Dermis blood vessel endothelial cell (primary cell): Measurements from ENCODE around the gene CABP7. TPM values are rescaled to one million over a fixed set of nuclear protein-coding genes. Genes with fewer than 3 reads are reported as not detected.

ENCODE experiments used
- DNase-seq: peaks from one replicate; pipeline ENCODE4 v3.0.0; 2010
- total RNA-seq: library from RNA; depleted of rRNA; stranded (reverse); fragments of >200 nt; gene quantifications from 2 replicates; pipeline ENCODE4 v1.2.3, GENCODE V29; 2014

The CABP7 gene
- total RNA-seq, 1 donor from 2014 or later, result not detected

DNA sequence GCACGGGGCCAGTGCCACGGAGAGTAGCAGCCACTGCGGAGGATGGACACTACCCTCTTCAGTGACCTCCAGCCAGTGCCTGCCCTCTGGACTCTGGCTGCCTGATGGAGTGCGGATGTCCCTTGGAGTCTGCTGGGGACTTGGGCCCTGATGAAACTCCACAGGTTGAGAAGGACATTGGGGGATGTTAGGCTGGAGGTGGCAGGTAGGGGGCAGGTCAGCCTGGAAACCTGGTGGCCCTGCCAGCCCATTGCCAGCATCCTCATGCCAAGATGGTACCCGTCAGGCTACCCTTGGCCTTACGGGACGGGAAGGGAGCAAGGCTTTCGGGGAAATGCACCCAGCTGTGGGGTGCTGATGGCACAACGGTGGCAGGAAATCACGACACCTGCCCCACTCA, 4.0 kb downstream of the CABP7 start:
- DNase-seq, result no peak

DNA sequence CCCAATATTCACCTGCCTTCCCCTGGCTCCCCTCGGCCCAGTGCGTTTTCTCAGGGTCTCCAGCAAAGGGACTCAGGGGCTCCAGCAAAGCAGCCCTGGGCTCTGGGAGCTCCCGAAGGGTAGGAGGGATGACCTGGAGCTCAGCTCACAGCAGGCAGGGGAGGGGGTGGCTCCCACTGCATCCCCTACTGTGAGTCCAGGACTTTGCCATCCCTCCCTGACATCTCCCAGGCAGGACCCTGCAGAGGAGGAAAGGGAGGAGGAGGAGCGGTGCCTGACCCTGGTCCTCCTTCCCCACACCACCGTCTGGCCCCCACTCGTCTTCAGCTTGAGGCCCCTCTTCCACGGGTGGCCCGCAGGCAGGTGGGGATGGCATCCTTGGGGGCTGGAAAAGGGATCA, 5.0 kb downstream of the CABP7 start:
- no peak for DNase-seq

DNA sequence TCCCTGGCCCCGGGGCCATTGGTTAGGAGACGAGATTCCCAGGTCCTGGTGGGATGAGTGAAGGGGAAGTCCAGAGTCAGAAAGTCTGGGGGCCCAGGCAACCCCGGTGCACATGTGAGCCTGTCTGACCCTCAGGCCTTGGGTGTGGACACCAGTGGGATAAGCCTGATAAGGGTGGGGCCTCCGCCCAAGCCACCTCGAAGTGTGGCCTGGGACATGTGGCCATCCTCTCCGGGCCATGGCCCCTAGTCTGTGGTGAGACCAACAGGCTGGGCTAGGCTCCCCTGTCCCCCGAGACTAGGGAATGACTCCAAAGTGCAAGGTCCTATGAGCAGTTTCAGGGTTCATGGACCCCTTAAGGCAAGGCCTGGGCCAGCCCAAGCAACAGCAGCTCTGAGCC, 6.3 kb downstream of the CABP7 start:
- no peak for DNase-seq

DNA sequence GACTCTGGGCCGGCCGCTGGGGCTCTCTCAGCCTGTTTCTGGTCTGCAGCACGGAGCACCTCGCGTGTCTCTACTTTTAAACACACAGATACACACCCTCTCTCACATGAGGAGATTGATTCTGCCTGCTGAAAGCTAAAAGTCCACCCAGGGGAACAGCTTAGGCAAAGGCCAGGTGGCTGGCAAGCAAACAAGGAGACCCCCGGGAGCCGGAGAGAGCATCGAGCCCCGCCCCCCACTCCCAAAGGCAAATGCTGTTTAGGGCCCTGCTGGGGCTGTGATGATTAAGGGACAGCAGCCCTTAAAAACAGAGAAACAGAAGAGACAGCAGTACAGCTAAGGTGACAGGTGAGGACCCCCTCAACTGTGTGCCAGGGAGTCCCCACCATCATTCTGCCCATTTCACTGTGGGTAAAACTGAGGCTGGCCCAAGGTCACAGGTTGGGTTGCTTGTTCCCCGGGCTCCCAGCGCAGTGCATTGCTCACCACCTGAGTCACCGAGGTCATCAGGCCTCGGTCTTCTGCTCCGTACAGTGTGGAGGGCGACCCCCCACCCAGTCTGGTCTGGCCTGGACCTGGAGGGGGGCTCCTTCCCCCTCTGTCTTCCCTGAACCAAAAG, 6.8 kb downstream of the CABP7 start:
- no peak for DNase-seq

DNA sequence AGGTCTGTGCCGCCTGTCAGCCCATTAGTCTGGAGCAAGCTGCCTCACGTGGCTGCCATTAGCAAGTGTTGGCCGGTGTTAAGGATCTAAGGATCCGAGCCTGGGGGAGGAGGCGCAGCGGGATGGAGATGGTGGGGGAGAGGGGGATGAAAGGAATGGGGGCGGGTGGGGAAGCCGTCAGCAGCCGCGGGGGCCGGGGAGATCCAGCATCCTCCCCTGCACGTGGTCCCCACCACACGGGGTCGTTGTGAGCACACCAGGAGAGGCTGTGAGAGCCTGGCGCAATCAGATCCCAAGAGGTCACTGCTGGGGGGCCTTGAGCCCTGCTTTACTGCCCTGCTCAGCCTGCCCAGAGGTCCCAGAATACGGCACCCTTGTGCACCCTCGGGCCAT, 7.3 kb downstream of the CABP7 start:
- DNase-seq, result peak; percentile 59

DNA sequence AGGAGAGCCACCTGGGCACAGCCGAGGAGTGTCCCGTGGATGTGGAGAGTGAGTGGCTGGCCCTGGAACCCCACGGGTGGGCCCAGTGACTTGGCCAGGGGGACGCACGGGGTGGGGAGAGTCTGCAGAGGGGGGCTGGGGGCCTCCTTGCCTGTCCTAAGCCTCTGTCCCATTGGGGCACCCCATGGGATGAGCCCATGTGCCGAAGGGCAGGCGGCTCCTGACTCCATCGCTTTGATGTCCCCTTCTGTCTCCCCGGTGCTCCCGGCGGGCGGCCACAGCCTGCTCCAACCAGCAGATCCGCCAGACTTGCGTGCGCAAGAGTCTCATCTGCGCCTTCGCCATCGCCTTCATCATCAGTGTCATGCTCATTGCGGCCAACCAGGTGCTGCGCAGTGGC, 9.4 kb downstream of the CABP7 start:
- no peak for DNase-seq

DNA sequence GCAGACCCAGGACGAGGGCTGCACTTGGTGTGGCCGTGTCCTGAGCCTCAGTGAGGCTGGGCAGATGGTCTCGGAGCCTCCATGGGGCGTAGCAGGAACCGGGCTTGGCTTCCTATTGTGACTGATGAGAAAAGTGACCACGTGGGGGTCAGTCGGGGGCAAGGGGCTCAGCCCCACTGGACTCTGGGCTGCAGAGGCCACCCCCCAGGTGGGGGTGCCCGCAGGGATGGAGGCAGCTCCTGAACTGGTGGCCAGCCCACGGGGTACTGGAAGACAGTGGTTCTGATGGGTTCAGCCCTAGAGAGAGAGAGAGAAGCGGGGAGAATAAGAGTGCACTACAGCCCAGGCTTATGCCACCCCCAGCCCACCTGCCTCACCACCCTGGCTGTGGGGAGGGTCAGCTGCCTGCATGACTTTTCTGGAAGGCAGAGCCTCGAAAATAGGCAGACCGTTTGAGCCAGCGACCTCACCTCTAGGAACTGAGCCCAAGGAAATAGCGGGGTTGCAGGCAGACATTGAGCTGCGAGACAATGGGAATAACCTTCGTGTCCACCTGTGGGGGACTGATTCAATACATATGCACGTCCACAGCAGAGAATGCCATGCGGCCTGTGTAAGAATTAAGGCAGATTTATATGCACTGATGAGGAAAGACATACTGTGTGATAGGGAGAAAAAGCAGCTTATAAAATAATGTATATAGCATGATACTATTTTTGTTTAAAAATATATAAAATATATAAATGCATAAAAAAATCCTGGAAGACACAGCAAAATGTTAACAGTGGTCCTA, 11.5 kb downstream of the CABP7 start:
- no peak for DNase-seq

DNA sequence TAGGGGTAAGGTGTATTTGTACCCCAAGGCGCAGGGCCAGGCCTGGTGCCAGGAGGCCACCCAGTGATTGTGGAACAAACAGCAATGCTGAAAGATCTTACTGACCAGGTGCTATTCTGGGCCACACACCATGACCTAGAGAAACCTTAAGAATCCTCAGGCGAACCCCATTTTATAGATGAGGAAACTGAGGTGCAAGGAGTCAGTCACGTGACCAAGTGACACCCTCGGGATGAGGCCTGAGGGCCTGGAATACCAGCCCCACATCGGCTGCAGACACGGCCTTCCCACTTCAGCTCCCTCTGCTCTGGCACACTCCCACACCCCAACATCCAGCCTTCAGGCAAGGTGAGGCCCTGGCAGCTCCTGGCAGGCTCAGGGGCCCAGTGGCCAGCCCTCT, 13.1 kb downstream of the CABP7 start:
- DNase-seq, result no peak

DNA sequence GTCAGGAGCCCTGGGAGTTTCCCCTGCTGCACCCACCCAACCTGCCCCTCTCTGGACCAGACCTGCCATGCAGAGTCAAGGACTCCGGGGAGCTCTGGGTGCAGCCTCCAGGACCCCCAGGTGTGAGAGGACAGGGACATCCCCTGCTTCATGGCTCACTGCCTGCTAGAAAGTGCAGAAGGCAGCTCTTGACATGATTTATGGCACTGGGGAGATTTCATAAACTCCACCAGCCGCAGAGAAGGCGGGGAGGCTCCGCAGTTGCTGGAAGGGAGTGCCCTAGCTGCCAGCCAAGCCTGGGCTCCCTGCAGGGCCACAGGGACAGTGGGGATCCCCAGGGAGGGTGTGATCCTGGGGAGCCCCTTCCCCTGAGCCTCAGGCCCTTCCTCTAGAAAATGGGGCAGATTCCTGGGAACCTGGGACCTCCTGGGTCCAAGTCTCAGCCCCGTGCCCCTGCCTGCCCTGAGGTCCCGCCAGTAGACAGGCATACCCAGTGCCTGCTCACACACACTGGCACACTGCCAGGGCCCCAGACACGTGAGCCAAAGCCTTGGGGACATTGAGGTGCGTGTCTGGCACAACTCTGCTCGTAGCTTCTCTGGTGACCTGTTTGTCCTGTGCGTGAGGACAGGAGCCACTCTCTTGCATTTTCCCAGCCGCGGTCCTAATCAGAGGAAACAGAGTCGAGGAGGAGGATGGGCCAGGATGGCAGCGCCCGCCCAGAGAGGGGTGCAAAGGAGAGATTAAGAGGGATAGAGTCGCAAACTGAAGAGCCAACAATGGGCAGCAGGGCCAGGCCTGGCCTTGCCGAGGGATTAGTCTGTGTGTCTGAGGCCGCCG, 13.8 kb downstream of the CABP7 start:
- no peak for DNase-seq

DNA sequence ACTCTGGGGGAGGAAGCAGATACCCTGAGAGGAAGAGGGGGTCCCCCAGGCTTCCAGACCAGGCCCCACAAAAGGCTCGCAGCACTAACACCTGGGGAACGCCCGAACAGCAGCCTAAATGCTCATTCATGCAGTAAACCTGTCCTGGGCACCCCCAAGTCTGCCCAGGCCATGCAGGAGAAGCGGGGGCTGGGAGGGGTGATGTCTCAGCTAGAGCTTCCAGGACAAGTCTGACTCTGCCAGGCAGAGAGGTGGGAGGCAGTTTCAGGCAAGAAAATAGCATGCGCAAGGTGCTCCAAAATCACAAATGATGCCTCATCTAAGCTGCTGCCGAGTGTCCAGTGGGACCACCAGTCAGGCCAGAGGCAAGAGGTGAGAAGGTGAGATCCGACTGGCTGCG, 14.6 kb downstream of the CABP7 start:
- no peak for DNase-seq

DNA sequence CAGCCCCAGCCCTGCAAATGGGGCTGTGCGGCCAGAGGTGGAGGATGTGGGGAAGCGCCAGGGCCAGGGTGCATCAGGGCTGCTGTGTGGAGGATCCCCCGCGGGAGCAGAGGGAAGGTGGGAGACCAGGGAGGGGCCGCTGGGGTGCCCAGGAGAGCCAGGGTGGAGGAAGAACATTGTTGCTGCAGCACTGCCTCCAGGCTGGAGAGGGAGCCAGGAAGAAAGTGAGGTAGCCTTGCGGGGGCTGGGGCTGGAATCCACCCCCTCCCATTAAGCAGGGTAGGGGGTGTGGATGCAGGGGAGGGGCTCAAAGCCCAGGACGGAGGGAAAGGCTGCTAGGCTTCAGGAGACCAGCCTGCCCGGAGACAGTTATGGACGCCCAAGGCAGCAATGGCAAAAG, 15.0 kb downstream of the CABP7 start:
- no peak for DNase-seq

DNA sequence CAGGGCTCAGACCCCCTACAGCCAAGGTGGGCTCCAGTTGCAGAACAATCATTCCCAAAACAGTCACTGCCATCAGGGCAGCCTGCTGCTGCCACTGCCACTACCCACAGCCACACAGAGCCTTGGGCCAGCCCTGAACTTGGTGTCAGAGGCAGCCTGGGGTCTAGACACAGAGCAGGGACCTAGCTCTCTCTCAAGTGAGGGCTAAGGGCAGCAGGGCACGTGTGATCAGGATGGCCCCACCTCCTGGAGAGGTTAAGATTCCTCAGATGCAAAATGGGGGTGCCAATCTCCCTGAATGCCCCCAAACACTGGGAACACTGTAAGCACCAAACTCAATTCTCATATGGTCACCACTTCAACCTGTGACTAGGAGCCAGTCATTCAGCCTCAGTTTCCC, 15.6 kb downstream of the CABP7 start:
- DNase-seq, result no peak

DNA sequence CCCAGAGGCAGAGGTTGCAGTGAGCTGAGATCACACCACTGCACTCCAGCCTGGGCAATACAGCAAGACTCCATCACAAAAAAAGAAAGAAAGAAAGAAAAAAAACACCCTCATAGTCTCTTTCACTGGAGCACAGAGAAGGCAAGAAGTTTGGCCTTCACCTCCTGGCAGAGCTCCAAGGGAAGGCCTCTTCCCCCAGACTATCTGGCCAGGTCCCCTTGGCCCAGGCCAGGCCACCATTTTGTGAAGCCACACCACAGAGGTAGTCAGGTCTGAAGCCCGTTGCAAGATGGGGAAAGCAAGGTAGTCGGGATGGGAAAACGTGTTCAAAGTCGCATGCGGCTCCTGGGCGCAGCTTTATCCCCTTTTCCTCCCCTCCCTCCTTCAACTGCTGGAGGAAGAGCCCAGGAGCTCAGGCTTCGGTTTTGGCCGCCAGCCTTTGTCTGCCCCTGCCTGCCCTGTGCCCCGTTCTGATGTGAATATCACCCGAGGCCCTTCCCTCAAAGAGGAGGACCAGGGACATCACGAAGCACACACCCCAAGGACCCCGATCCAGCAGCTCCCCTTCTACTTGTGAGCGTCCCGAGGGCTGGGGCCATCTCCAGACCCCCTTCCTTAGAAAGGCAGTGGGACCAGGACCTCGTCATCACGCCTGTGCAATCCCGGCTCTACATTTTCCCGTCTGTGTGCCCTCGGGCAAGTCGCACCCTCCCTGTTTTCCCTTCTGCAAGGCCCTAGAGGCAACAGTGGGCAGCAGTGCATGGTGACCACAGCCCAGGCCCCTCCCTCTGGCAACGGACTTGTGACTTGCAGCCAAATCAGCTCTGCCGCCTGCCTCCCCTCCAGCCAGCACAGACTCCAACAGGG, 17.7 kb downstream of the CABP7 start:
- no peak for DNase-seq

DNA sequence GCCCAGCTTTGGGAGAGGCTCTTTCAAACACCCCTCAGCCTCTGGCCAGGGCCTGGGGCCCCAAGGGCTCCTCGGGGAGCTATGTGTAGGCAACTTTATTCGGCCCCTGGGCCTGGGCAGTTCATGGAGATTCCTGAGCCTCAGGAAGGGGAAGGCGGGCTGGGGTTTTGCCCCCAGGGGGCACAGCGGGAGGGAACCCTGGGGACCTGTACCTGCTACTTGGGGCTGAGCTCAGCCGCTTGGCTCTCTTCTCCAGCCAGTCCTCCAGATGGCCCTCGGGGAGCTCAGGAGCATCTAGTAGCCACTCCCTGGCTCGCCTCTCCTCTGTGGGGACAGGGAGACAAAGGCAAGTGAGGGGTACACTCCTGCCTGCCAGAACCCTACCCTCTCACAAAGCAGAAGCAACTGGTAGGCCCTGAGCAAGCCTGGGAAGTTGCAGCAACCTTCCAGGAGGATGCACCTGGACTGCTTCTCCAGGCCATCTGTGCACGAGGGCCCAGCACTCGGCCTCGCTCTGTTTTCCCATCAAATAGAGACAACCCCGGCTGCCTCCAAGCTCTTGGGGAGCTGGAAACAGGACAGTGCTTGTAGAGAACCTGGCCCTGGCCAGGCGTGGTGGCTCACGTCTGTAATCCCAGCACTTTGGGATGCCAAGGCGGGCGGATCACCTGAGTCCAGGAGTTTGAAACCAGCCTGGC, 18.5 kb downstream of the CABP7 start:
- no peak for DNase-seq

DNA sequence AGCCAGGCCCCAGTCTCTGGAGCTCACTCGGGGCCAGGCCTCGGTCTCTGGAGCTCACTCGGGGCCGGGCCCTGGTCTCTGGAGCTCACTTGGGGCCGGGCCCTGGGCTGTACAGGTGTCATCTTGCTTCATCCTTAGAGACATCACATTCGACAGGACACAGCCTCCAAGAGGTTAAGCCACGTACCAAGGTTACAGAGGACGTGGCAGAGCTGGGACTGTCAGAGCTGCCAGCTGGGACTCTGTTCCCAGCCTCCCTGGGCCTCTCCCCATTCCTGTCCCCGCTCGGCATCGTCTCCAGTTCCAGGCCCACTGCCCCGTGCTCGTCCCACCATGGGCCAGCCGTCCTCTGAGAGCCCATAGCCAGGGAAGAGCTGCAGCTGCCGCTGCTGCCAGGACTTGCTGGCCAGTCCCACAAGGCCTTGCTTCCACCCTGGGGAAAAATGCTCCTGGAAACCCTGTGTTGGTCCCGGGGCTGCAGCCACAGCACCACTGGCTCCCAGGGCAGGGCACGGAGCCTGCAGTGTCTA, 19.6 kb downstream of the CABP7 start:
- DNase-seq, result no peak

DNA sequence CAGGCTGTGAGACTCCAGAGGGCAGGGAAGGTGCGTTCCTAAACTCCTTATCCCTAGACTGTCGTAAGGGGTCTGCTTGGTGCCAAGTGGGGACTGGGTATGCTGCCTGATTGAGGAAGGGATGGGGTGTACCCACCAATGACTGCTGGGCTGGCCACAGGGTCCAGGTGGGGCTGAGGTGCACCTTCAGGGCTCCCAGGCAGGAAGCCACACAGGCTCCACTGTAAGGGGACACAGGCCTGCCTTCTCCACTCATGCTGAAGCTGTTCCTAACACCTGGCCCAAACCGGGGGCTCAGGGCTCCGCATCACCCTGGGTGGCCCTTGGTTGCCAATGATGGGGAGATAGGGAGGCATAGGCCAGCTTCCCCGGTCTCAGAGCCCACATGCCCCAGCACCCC, 20.4 kb downstream of the CABP7 start:
- DNase-seq, result no peak

DNA sequence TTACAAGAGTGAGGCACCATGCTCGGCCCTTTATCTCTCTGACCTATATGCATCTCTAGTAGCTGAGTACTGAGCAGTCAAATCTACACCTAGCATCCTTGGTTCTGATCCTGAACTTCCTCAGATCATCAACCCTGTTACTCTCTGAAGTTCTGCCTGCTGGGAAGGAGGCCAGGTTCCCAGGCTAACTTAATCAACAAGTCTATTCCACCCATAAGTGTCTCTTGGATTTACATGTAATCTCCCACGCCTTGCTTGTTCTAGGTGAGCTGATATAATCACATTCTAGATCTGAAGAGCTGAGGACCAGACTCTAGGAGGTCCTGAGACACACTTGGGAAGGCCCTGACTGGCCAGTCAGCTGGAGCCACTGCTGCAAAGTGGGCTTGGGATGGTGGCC, 22.1 kb downstream of the CABP7 start:
- no peak for DNase-seq

DNA sequence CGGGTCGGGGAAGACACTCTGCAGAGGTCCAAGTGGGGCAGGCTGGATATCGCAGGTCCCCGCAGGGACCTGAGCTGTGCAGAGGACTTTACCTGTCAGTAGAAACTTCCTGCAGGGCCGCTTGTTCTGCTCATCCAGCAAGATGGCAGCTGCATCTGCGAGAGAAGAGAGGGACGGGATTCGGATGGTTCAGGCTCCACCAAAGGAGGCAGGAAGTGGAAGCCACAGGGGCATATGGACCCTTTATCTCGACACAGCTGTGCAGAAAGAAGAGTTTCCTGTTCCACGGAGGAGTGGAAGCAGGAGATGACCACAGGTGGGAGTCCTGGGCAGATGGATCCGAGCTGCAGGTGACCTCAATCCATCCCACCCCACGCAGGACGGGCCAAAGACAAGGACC, 22.5 kb downstream of the CABP7 start:
- DNase-seq, result no peak

DNA sequence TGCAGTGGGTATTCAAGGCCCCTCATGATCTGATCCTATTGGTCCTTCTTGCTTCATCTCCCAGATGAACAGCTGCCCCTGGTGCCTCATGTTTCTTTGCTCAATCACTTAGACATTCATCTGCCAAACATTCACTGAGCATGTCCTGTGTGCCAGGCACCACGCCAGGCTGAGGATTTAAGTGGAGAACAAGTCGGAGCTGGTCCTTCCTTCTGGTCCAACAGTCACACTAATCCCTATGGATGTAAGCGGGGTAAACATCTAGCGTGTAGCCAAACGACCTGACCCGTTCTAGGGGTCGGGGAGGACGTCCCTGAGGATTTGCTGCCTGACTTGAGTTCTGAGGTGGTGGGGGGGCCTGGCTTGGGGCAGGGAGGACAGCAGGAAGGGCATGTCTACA, 25.1 kb downstream of the CABP7 start:
- no peak for DNase-seq

DNA sequence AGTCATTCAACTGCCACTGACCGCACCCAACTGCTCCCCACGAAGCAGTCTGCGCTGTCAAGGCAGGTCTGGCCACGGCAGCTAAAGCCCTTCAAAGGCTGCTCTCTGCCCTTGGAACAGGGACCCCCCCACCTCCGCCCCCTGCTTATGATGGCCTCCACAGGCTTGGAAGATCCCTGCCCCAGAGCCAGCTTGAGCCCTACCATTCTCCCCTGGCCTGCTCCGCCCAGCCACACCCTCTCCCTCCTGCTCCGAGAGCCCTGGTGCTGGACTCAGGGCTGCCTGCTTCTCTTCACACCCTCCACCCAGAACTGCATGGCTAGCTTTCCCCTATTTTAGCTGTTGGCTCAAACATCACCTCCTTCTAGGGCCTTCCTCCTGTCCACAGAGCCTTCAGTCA, 28.0 kb downstream of the CABP7 start:
- DNase-seq, result no peak

DNA sequence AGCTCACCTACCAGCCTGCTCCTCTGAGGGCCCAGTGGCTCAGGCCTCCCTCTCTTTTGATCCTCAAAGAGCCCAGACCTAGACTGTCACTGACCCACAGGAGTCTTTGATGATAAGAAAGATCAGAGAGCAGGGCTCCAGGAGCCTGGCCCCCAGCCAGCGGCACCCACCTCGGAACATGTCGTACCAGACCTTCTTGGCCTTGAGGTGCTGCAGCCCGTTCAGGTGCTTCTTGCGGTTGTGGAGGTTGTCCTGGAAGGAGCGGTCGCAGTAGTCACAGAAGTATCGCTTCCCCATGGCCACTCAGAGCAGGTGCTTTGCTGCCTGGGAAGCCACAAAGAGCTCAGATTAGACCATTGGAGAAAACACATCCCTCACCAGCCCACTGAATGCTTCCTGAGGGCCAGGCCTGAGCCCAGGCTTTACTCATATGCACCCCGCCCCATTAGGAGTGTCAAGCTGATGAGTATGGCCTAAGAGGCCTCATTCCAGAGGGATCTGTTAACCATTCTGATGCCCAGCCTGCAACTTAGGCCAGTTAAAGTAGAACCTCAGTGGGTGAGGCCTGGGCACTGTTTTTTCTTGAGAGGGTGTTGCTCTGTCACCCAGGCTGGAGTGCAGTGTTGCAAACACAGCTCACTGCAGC, 28.6 kb downstream of the CABP7 start:
- DNase-seq, result no peak
